H1 (cell line): ENCODE measurements around the gene NR5A2. TPM values are rescaled to one million over a fixed set of nuclear protein-coding genes. Genes with fewer than 3 reads are reported as not detected.

Experiments
- CTCF ChIA-PET: fragments of 300-600 bp; sonication (Branson Sonifier 250); formaldehyde crosslinking; loops from one replicate; lab custom pipeline; 2021; ENCODE audit not compliant: partially characterized antibody; lab: Charles Lee
- POLR2A ChIA-PET: fragments of 300-600 bp; sonication (Branson Sonifier 250); formaldehyde crosslinking; loops from one replicate; lab custom pipeline; 2021; ENCODE audit warnings: inconsistent platforms; ENCODE audit not compliant: partially characterized antibody; lab: Charles Lee
- DNase-seq, 2 experiments: peaks; one replicate each; pipeline versions ENCODE4 v3.0.0 to v3.0.0-alpha.2; 2010 to 2022; ENCODE audit warnings: low spot score in 2 of 2, low read depth in 1 of 2, mixed read lengths in 1 of 2
- FAIRE-seq: peaks from 2 replicates; lab custom pipeline; 2011; peaks lifted over from hg19 to GRCh38; lab: Jason Lieb, UNC
- H2AFZ ChIP-seq: 2 replicates; pipeline ENCODE4 v1.8.1; 2012; ENCODE audit warnings: low read length, inconsistent platforms
- H2AK5ac ChIP-seq: 2 replicates; pipeline ENCODE4 v1.6.1; 2013; ENCODE audit warnings: low read depth, low read length
- H2BK120ac ChIP-seq: replicated peaks from 2 replicates; pipeline ENCODE3; 2013; ENCODE audit warnings: low read depth, low read length, inconsistent platforms
- H2BK12ac ChIP-seq: 2 replicates; pipeline ENCODE4 v1.6.1; 2013; ENCODE audit warnings: low read depth, low read length
- H2BK15ac ChIP-seq: 2 replicates; pipeline ENCODE4 v1.6.1; 2013; ENCODE audit warnings: low read length
- H2BK20ac ChIP-seq: 2 replicates; pipeline ENCODE4 v1.6.1; 2013; ENCODE audit warnings: low read length
- H2BK5ac ChIP-seq: 2 replicates; pipeline ENCODE4 v1.6.1; 2013; ENCODE audit warnings: low read depth, low read length
- H3K14ac ChIP-seq: 2 replicates; pipeline ENCODE4 v1.6.1; 2013; ENCODE audit warnings: inconsistent platforms; ENCODE audit not compliant: insufficient read length
- H3K18ac ChIP-seq: 2 replicates; pipeline ENCODE4 v1.6.1; 2013; ENCODE audit warnings: low read length; ENCODE audit errors: extremely low read depth
- H3K23ac ChIP-seq: 2 replicates; pipeline ENCODE4 v1.6.1; 2013; ENCODE audit warnings: inconsistent platforms; ENCODE audit not compliant: insufficient read length
- H3K23me2 ChIP-seq: 2 replicates; pipeline ENCODE4 v1.6.1; 2013; ENCODE audit warnings: low read depth, low read length
- H3K27ac ChIP-seq: 2 replicates; pipeline ENCODE4 v1.6.1; 2011; ENCODE audit warnings: low read depth, low read length, inconsistent platforms
- H3K27me3 ChIP-seq, 4 experiments: replicated peaks in 1 of 4; 1 replicate in 1 of 4; 2 replicates in 3 of 4; pipeline versions ENCODE4 v1.6.1 to v1.8.1; 2011 to 2013; ENCODE audit warnings: low read length in 3 of 4, mild to moderate bottlenecking in 3 of 4, inconsistent platforms in 2 of 4, mixed read lengths in 2 of 4, moderate library complexity in 1 of 4; ENCODE audit not compliant: control insufficient read depth in 3 of 4, insufficient read depth in 3 of 4; ENCODE audit errors: extremely low read depth in 1 of 4
- H3K36me3 ChIP-seq, 4 experiments: 2 replicates each; pipeline versions ENCODE4 v1.6.1 to v1.8.1; 2011 to 2013; ENCODE audit warnings: mild to moderate bottlenecking in 4 of 4, low read length in 3 of 4, moderate library complexity in 2 of 4, control low read depth in 1 of 4, inconsistent platforms in 1 of 4; ENCODE audit not compliant: insufficient read depth in 4 of 4, control insufficient read depth in 2 of 4
- H3K4ac ChIP-seq: replicated peaks from 2 replicates; pipeline ENCODE3; 2013; ENCODE audit warnings: low read length, low read depth, mixed read lengths, inconsistent platforms; ENCODE audit not compliant: insufficient read length
- H3K4me1 ChIP-seq, 4 experiments: replicated peaks in 1 of 4; 1 replicate in 1 of 4; 2 replicates in 3 of 4; pipeline versions ENCODE4 v1.6.1 to v1.8.1; 2011 to 2013; ENCODE audit warnings: low read length in 3 of 4, inconsistent platforms in 2 of 4, mixed read lengths in 1 of 4; ENCODE audit not compliant: insufficient read depth in 4 of 4, control insufficient read depth in 3 of 4
- H3K4me2 ChIP-seq, 2 experiments: 2 replicates each; pipeline versions ENCODE4 v1.6.1 to v1.8.1; 2011 to 2013; ENCODE audit warnings: low read depth in 2 of 2, low read length in 2 of 2, control low read depth in 1 of 2, inconsistent platforms in 1 of 2, mild to moderate bottlenecking in 1 of 2; ENCODE audit not compliant: insufficient read depth in 1 of 2
- H3K4me3 ChIP-seq, 4 experiments: fragments of 200-600, 300-600 bp in 1 of 4; sonication (generic), shearing (Covaris generic), sonication (Bioruptor Twin) in 1 of 4; 2 replicates each; pipeline versions ENCODE4 v1.5.1 to v1.8.1; 2011 to 2016; ENCODE audit warnings: low read length in 4 of 4, low read depth in 3 of 4, control low read depth in 2 of 4, inconsistent platforms in 2 of 4, mild to moderate bottlenecking in 2 of 4, mixed read lengths in 1 of 4, moderate library complexity in 1 of 4; ENCODE audit not compliant: insufficient read depth in 2 of 4; ENCODE audit errors: extremely low read depth in 1 of 4
- H3K56ac ChIP-seq: replicated peaks from 2 replicates; pipeline ENCODE3; 2013; ENCODE audit warnings: low read depth, mild to moderate bottlenecking, mixed read lengths, low read length, inconsistent platforms; ENCODE audit not compliant: insufficient read length
- H3K79me1 ChIP-seq: 2 replicates; pipeline ENCODE4 v1.6.1; 2013; ENCODE audit warnings: low read depth, low read length, control low read depth
- H3K79me2 ChIP-seq, 2 experiments: 2 replicates each; pipeline versions ENCODE4 v1.6.1 to v1.8.1; 2012 to 2013; ENCODE audit warnings: low read length in 2 of 2, mild to moderate bottlenecking in 2 of 2, inconsistent platforms in 1 of 2; ENCODE audit not compliant: insufficient read depth in 2 of 2, control insufficient read depth in 1 of 2
- H3K9ac ChIP-seq, 4 experiments: replicated peaks in 1 of 4; 1 replicate in 1 of 4; 2 replicates in 3 of 4; pipeline versions ENCODE4 v1.6.1 to v1.8.1; 2011 to 2013; ENCODE audit warnings: low read depth in 3 of 4, low read length in 3 of 4, control low read depth in 2 of 4, mild to moderate bottlenecking in 2 of 4, moderate library complexity in 2 of 4, inconsistent platforms in 1 of 4; ENCODE audit errors: extremely low read depth in 1 of 4
- H3K9me3 ChIP-seq, 2 experiments: 2 replicates each; pipeline versions ENCODE4 v1.6.1 to v1.8.1; 2012 to 2013; ENCODE audit warnings: mild to moderate bottlenecking in 2 of 2, moderate library complexity in 2 of 2, control low read depth in 1 of 2, inconsistent platforms in 1 of 2, low read depth in 1 of 2, low read length in 1 of 2, mixed read lengths in 1 of 2; ENCODE audit not compliant: insufficient read depth in 2 of 2
- H4K20me1 ChIP-seq, 2 experiments: replicated peaks in 1 of 2; 2 replicates each; pipeline versions ENCODE3 to v1.8.1; 2011 to 2013; ENCODE audit warnings: inconsistent platforms in 2 of 2, low read length in 2 of 2, mild to moderate bottlenecking in 1 of 2; ENCODE audit not compliant: insufficient read depth in 2 of 2, control insufficient read depth in 1 of 2
- H4K5ac ChIP-seq: 2 replicates; pipeline ENCODE4 v1.6.1; 2013; ENCODE audit warnings: low read length, low read depth, mixed read lengths, inconsistent platforms; ENCODE audit not compliant: insufficient read length
- H4K8ac ChIP-seq: 2 replicates; pipeline ENCODE4 v1.8.0; 2013; ENCODE audit warnings: mild to moderate bottlenecking, moderate library complexity, low read length, inconsistent platforms; ENCODE audit not compliant: insufficient read depth; ENCODE audit errors: extremely low read depth
- H4K91ac ChIP-seq: replicated peaks from 2 replicates; pipeline ENCODE3; 2013; ENCODE audit warnings: low read length, mixed read lengths, inconsistent platforms; ENCODE audit not compliant: insufficient read length
- CBX8 ChIP-seq: fragments of 300-800, 300-1000 bp; sonication (generic); IDR thresholded peaks from 2 replicates; pipeline ENCODE4 v1.7.1; 2016; ENCODE audit warnings: low read depth, low read length, borderline replicate concordance
- EP300 ChIP-seq, 2 experiments: IDR thresholded peaks; 1 replicate in 1 of 2; 2 replicates in 1 of 2; pipeline ENCODE4 v1.6.1; 2011 to 2012; ENCODE audit warnings: low read depth in 2 of 2, low read length in 2 of 2, mild to moderate bottlenecking in 2 of 2, borderline replicate concordance in 1 of 2, inconsistent platforms in 1 of 2, moderate library complexity in 1 of 2
- NRF1 ChIP-seq: IDR thresholded peaks from 2 replicates; pipeline ENCODE4 v1.6.1; 2011; ENCODE audit warnings: mild to moderate bottlenecking, low read depth, low read length, improper control_type of control experiment
- POLR2AphosphoS5 ChIP-seq: IDR thresholded peaks from 2 replicates; pipeline ENCODE4 v1.6.1; 2011; ENCODE audit warnings: low read depth, low read length
- SP1 ChIP-seq: IDR thresholded peaks from 2 replicates; pipeline ENCODE4 v1.6.1; 2011; ENCODE audit warnings: low read depth, low read length
- YY1 ChIP-seq: IDR thresholded peaks from 2 replicates; pipeline ENCODE4 v1.6.1; 2011; ENCODE audit warnings: low read depth, mild to moderate bottlenecking, low read length
- whole genome bisulfite sequencing, 2 experiments: shearing (Covaris generic) in 1 of 2; methylation state at CpG; one replicate each; pipeline versions ENCODE4 v1.1.6 to v1.1.7; 2013 to 2015; ENCODE audit warnings: low lambda C conversion rate in 2 of 2, mixed read lengths in 2 of 2, inconsistent platforms in 1 of 2, low coverage in 1 of 2, missing lambda C conversion rate in 1 of 2; ENCODE audit not compliant: insufficient replicate concordance in 2 of 2, insufficient coverage in 1 of 2, insufficient read length in 1 of 2; ENCODE audit errors: extremely low coverage in 1 of 2, missing lambda C conversion rate in 1 of 2; 5-methylcytosine and 5-hydroxymethylcytosine counted together
- polyA plus RNA-seq, 7 experiments: library from polyadenylated mRNA; depleted of rRNA in 3 of 7; stranded (reverse) in 5 of 7; unstranded in 2 of 7; fragments of >200 nt in 5 of 7; fragments of 200-250 nt in 2 of 7; gene quantifications; 1 replicate in 5 of 7; 2 replicates in 1 of 7; 4 replicates in 1 of 7; pipeline versions ENCODE4 v1.2.1 to v1.2.3, GENCODE V29; 2011 to 2013; ENCODE audit warnings: missing spikeins in 2 of 7, mixed read lengths in 2 of 7
- total RNA-seq: library from RNA; stranded (reverse); fragmentation: NEBNext Ultra II Directional; extraction: Animal tissue kit (Norgen Biotek cat#: 25700); gene quantifications from 2 replicates; pipeline ENCODE4 v1.2.1, GENCODE V29; 2021

Gene NR5A2
- total and polyA plus RNA-seq, 2 of the 8 experiments (the other 6 are each of a cell fraction or from before 2014, with no cell fraction given), result 1.7 to 11.6 TPM

DNA sequence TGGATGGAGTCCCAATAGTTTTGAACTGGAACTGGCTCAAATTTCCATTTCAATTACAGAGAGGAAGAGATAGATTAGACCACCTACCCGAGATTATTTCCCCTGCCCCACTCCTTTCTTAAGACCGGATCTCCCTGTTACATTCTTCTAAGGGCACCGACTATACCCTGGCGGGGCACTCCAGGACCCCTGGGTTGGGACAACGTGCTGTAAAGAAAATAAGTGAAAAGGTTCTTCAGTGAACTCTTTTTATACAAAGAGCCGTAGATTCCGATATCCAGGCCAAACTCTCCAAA lies 6.7 kb downstream of the NR5A2 start:
- H3K23me2 ChIP-seq, result peaks cover 33% of the 10 kb centered on the region
- H3K9ac ChIP-seq, result no peak overlapping the region
- peak in 1 of 2 experiments; percentile 60 for DNase-seq
- H3K27me3 ChIP-seq, result peaks cover 26 to 85% (median 64%) of the 10 kb centered on the region in 4 experiments; a peak in 6 of 7 replicates
- H3K4ac ChIP-seq, result no peak overlapping the region
- POLR2A ChIA-PET, result interaction anchor here (3.4 to 6.5 kb wide), 2 partner anchors 10 to 14 kb away, joined by 8 to 36 read pairs; no protein-coding TSS in a partner anchor
- no peaks in the 10 kb centered on the region for H4K20me1 ChIP-seq
- peak overlapping the region; percentile 52; the same call in 1 of the 2 replicates for H3K18ac ChIP-seq
- peak overlapping the region; percentile 8 to 69 (median 20); a peak in 5 of 8 replicates for H3K4me3 ChIP-seq
- CTCF ChIA-PET, result interaction anchor here (0.8 to 2.3 kb wide), 4 partner anchors 48 to 350 kb away, joined by 3 to 8 read pairs (median 4); no protein-coding TSS in a partner anchor
- no peak overlapping the region for H3K14ac ChIP-seq
- H3K79me2 ChIP-seq, result no peaks in the 10 kb centered on the region
- 3% methylated on average over 7 of the region's 7 CpGs; no CpG with 5 or more reads in 1 of the 2 experiments for WGBS, 2 experiments
- no peak overlapping the region for H2BK15ac ChIP-seq
- no peaks in the 10 kb centered on the region for H3K79me1 ChIP-seq
- FAIRE-seq, result no peak
- no peaks in the 10 kb centered on the region for H3K9me3 ChIP-seq
- TF ChIP-seq EP300 (IDR thresholded peaks at IDR 0.05; ENCODE audit: borderline replicate concordance in 1 of 2, low read depth in 2 of 2, low read length in 2 of 2) (no peak), CBX8 (no peak), YY1 (no peak), NRF1 (no peak), SP1 (no peak), POLR2AphosphoS5 (no peak)
- H3K27ac ChIP-seq, result no peak overlapping the region
- no peak overlapping the region for H2BK120ac ChIP-seq
- H2BK5ac ChIP-seq, result peak overlapping the region; percentile 72; the same call in 1 of the 2 replicates
- H3K4me1 ChIP-seq, result peaks cover 9 to 31% (median 12%) of the 10 kb centered on the region in 4 experiments
- no peak overlapping the region for H2AFZ ChIP-seq
- H2AK5ac ChIP-seq, result 0 out of 2 replicates have a peak overlapping the region, but pooled peaks have one; percentile 25
- no peak overlapping the region for H3K56ac ChIP-seq
- no peak overlapping the region for H4K8ac ChIP-seq
- H2BK12ac ChIP-seq, result no peak overlapping the region
- no peak overlapping the region for H4K5ac ChIP-seq
- peak overlapping the region; percentile 98 to 100 for H3K4me2 ChIP-seq
- no peaks in the 10 kb centered on the region for H3K36me3 ChIP-seq
- no peak overlapping the region for H2BK20ac ChIP-seq
- no peak overlapping the region for H3K23ac ChIP-seq
- H4K91ac ChIP-seq, result no peak overlapping the region
